Jurkat, Clone E6-1 (cell line): ENCODE measurements around the gene UVSSA. TPM values are rescaled to one million over a fixed set of nuclear protein-coding genes. Genes with fewer than 3 reads are reported as not detected.

Experiments
- DNase-seq: peaks from one replicate; pipeline ENCODE4 v3.0.0-alpha.2; 2011; ENCODE audit warnings: low read depth, low spot score
- H3K4me3 ChIP-seq: 2 replicates; pipeline ENCODE4 v1.5.1; 2011; ENCODE audit warnings: mild to moderate bottlenecking, low read length, control low read depth, moderate library complexity
- polyA plus RNA-seq: library from polyadenylated mRNA; unstranded; fragments of >200 nt; gene quantifications from one replicate; pipeline ENCODE4 v1.2.1, GENCODE V29; 2012; ENCODE audit warnings: missing spikeins; ENCODE audit not compliant: insufficient read length, insufficient read depth

UVSSA gene
- 13.9 TPM for polyA plus RNA-seq

DNA sequence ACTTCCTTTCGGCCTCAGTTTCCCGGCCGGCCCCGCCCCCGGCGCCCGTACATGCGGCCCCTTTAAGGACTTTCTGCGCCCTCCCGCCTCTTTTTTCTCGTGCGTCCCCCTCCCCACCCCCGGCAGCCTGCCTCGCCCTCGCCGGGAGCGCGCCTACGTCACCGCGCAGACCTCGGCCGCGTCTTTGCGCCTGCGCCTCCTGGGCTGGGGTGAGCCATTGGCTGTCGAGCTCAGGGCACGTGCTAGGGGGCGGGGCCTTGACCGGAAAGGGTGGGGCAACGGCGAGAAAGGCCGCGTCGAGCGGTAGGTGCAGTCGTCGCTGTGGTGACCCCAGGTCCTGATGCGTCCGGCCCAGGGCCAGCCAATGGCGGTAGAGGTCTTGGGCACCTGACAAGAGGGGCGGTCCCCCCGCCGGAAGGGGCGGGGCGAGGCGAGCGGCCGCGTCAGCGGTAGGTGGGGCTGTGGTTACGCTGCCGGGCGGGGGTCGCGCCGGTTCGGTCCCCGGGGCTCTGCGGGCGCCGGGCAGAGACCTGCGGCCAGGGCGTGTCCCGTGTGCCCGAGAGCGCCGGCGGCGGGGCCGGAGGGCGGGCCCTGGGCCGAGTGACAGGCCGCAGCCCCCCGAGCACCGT lies at the start of gene UVSSA:
TSS of gene UVSSA (plus strand) at position 428 of the 629 bp plus-strand sequence. CDS start 884 bp downstream, outside the sequence.
- DNase-seq = peak; percentile 98
- H3K4me3 ChIP-seq = peak within 1 kb of the TSS; percentile 79

DNA sequence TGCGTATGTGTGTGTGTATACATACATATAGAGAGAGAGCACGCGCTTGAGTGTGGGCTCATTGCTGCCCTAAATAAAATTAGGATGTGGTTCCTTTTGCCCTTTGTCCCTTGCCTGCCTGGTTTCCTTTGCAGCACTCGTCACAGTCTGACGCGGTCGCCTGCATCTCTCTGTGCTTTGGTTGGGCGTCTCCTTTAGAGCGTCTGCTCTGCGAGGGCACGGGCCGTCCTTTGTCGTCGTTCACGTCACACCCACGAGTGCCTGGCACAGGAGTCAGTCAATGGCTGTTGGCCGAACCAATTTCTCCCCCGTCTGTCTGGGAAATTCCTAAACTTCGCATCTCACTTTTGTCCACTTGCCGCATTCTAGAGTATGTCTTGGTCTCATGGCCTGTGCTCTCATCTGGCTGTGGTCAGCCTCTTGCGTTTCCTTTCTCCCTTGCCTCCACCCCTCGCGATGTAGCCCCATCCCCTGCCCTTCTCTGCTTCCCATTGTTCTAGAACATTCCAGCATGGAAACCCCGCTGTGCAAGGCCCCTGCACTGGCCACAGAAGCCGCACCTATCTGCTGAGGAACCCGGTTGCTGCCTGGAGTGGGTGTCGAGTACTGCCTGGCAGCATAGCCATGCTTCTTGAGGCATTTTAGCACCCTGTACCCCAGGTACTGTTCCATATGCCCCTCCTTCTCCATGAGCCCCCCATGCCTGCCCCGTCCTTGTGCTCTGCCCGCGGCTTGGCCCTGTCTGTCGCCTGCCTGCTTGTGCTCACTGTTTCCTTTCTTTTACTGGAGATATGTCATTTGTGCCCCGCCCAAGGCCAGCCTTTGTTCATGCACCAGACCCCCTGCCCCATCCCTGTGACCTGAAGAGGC lies 49.3 kb upstream of the UVSSA start:
- no peak for DNase-seq
- no peak overlapping the region for H3K4me3 ChIP-seq

- no peak for DNase-seq
- H3K4me3 ChIP-seq = no peak overlapping the region
Observed at GRCh38 chr4:1298461-1298860, 48.5 kb upstream of the UVSSA start.

GRCh38 chr4:1299301-1299860 lies 47.6 kb upstream of the UVSSA start:
- no peak for DNase-seq

DNA sequence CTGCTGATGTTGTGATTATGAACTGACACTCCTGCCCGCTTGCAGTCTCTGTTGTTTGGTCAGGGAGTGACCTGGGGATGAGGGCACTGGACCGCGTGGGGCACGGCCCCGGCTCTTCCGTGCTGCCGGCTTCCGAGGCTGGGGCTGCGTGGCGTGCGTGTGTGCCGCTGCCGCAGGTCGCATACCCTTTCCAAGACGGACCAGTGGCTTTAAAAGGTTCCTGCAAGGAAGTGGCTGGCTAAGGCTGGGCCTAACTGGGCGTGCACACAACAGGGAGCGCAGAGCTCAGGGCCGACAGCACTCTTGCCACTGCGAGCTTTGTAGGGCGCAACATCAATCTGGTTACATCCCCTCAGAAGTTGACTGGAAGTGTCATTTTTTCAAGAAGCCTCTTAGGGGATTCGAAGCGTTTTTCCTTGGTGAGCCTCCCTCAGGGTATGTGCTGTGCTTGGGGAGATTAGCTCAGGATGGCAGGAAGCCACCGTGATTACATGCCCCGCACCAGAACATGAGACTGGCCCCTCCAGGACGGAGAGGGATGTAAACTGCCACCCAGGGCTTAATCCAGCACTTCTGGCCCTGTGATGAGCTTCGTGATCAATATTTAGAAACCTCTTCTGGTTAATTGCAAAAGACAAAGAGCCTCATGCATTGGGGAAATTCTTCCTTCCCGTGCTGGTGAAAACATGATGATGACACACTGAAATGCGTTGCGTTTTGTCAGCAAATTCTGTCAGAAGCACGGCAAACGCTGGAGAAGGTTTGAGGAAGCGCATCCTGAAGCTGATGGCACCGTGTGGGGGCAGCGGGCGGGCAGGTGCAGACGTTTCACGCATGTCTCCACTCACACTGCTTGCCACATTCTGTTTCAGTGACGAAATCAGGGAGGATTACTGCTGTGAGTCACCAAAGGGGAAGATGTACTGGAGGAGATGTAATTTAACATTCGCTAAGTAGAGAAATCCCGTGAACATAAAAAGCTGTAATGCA lies 46.2 kb upstream of the UVSSA start:
- no peak overlapping the region for H3K4me3 ChIP-seq
- no peak for DNase-seq

More at GRCh38 chr4:1299301-1299860, 47.6 kb upstream of the UVSSA start:
- H3K4me3 ChIP-seq = no peak overlapping the region

DNA sequence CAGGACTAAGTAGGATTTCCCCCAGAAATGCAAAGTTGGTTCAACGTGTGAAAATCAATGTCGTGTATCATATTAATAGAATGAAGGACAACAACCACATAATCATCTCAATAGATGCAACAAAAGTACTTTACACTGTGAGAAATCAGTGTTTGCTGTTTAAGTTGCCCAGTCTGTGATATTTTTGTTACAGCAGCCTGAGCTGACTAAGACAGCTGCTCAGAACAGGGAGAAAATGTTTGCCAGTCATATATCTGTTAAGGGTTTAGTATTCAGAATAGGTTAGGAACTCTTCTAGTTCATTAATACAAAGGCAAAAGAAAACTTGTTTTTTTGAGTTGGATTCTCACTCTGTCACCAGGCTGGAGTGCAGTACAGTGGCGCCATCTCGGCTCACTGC lies 44.8 kb upstream of the UVSSA start:
- no peak overlapping the region for H3K4me3 ChIP-seq
- DNase-seq = no peak

- DNase-seq = no peak
- no peak overlapping the region for H3K4me3 ChIP-seq
Observed at GRCh38 chr4:1305261-1305711, 41.7 kb upstream of the UVSSA start.

DNA sequence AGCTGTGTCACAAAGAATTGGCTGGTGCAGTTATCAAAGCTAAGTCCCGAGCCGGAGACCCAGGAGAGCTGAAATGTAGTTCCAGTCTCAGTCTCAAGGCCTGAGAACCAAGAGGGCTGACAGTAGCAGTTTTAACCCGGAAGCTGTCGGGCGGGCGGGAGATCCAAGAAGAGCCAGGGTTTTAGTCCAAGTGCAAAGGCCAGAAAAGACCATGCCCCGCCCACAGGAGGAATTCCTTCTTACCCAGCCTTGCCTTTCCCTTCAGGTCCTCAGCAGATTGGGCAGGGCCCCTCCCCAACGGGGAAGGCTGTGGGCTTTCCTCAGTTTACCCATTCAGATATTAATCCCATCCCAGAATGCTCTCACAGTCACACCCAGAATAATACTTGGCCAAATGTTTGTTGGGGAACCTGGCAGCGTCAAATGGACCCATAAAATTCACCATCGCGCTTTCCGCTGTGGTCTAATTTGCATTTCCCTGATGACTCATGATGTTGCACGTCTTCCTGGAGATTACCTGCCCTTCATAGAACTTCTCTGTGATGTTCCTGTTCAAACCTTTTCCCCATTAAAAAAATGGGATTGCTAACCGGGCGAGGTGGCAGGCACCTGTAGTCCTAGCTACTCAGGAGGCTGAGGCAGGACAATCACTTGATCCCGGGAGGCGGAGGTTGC lies 41.1 kb upstream of the UVSSA start:
- H3K4me3 ChIP-seq = no peak overlapping the region
- no peak for DNase-seq

GRCh38 chr4:1307951-1308735 lies 38.9 kb upstream of the UVSSA start:
- no peak for DNase-seq
- no peak overlapping the region for H3K4me3 ChIP-seq

- no peak overlapping the region for H3K4me3 ChIP-seq
- no peak for DNase-seq
Observed at GRCh38 chr4:1309261-1310010, 37.6 kb upstream of the UVSSA start.

GRCh38 chr4:1310031-1310795 lies 36.8 kb upstream of the UVSSA start:
- no peak overlapping the region for H3K4me3 ChIP-seq
- no peak for DNase-seq

- DNase-seq = peak; percentile 24
- H3K4me3 ChIP-seq = no peak overlapping the region; the same call in 1 of the 2 replicates
Observed at GRCh38 chr4:1310796-1311631, 36.0 kb upstream of the UVSSA start.

- DNase-seq = no peak
Observed at GRCh38 chr4:1312821-1313640, 34.0 kb upstream of the UVSSA start.

DNA sequence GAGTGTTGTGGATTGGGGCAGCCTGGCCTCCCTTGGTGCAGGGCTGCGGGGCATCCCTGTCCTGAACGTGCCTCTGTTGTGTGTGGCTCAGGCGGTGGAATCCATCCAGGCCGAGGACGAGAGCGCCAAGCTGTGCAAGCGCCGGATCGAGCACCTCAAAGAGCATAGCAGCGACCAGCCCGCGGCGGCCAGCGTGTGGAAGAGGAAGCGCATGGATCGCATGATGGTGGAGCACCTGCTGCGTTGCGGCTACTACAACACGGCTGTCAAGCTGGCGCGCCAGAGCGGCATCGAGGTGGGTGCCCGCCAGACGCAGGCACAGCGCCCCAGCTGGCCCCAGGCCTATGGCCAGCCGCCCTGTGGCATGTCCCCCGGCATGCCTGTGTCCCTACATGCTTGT lies 31.7 kb upstream of the UVSSA start:
- H3K4me3 ChIP-seq = no peak overlapping the region
- DNase-seq = no peak

More at GRCh38 chr4:1312821-1313640, 34.0 kb upstream of the UVSSA start:
- no peak overlapping the region for H3K4me3 ChIP-seq
